ENCODE measurements around the gene ATOH7.

DNA sequence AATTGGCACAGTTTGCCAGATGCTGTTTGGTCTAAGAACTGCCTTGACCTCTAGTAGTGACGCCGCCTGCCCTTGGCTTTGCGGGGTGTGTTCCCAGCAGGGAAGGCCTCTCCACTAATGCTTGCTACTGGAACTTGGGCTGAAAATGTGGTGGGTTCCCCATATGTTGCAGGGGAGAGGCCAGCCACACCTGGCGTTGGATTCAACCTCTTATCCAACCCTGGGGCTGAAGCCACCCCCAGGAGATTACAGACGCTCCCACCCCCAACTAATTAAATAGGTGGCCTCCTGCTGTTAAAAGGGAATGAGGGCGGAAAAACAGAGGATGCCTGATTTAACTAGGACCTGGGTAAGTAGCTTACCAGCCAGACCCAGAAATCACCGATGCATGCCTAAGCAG, 19.2 kb upstream of the ATOH7 start:
- TF ChIP-seq POLR2A (IDR thresholded peaks at IDR 0.05; ENCODE audit: borderline replicate concordance, extremely low read depth, insufficient read depth, insufficient read length): no peak
- TF ChIP-seq CTCF (IDR thresholded peaks at IDR 0.05 in 2 of 3, conservative IDR thresholded peaks at IDR 0.05 in 1 of 3; ENCODE audit: borderline replicate concordance in 1 of 3, insufficient read depth in 1 of 3, low read depth in 2 of 3, low read length in 2 of 3): no peak
- no peak for TF ChIP-seq REST (IDR thresholded peaks at IDR 0.05; ENCODE audit: low read depth)
- no peak for TF ChIP-seq POLR2AphosphoS5 (IDR thresholded peaks at IDR 0.05; ENCODE audit: low read depth, low read length)
- no peak for TF ChIP-seq JUND (IDR thresholded peaks at IDR 0.05)
- no peak for TF ChIP-seq SIN3A (IDR thresholded peaks at IDR 0.05; ENCODE audit: low read depth)
- no peak for TF ChIP-seq EZH2 (IDR thresholded peaks at IDR 0.05)
- TF ChIP-seq TCF7L2 (IDR thresholded peaks at IDR 0.05; ENCODE audit: borderline replicate concordance, extremely low read depth, insufficient read depth, insufficient read length): no peak
